ENCODE results near the gene USP54. TPM values are rescaled to one million over a fixed set of nuclear protein-coding genes. Genes with fewer than 3 reads are reported as not detected.

The USP54 gene
- total and polyA plus RNA-seq, 2 experiments from 2014 or later, result 15.1 to 27.4 TPM

DNA sequence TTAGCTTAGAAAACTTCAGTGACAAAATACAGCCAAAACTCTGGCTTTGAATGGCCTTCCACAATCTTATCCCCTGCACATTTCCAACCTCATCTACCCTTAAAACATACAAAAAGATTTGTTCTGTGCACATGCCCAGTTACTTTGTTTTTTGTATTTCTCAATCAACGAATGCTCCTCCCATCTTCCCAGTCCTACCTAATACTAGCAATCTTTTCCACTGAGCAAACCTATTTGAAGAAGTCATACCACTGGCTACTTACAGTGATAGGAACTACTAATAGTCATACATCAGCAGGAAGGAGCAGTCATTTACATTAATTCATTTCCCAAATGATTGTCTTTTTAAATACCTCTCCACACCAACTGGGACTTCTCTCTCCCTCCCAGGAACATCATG, 2.5 kb downstream of the USP54 start (continued):
- TF ChIP-seq, protein P1, sequence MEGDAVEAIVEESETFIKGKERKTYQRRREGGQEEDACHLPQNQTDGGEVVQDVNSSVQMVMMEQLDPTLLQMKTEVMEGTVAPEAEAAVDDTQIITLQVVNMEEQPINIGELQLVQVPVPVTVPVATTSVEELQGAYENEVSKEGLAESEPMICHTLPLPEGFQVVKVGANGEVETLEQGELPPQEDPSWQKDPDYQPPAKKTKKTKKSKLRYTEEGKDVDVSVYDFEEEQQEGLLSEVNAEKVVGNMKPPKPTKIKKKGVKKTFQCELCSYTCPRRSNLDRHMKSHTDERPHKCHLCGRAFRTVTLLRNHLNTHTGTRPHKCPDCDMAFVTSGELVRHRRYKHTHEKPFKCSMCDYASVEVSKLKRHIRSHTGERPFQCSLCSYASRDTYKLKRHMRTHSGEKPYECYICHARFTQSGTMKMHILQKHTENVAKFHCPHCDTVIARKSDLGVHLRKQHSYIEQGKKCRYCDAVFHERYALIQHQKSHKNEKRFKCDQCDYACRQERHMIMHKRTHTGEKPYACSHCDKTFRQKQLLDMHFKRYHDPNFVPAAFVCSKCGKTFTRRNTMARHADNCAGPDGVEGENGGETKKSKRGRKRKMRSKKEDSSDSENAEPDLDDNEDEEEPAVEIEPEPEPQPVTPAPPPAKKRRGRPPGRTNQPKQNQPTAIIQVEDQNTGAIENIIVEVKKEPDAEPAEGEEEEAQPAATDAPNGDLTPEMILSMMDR (conservative IDR thresholded peaks at IDR 0.05; ENCODE audit: low read depth in 2 of 2), result no peak
- no peak for TF ChIP-seq ZNF114 (CRISPR knock-in tag; IDR thresholded peaks at IDR 0.05)
- TF ChIP-seq POLR2AphosphoS5 (IDR thresholded peaks at IDR 0.05; ENCODE audit: low read depth), result no peak
- no peak for TF ChIP-seq ZNF331 (CRISPR knock-in tag; IDR thresholded peaks at IDR 0.05; ENCODE audit: low read depth)
- TF ChIP-seq EZH2 (IDR thresholded peaks at IDR 0.05; ENCODE audit: low read depth, unreplicated experiment), result no peak
- TF ChIP-seq CREB1 (CRISPR knock-in tag; IDR thresholded peaks at IDR 0.05; ENCODE audit: low read depth), result no peak

DNA sequence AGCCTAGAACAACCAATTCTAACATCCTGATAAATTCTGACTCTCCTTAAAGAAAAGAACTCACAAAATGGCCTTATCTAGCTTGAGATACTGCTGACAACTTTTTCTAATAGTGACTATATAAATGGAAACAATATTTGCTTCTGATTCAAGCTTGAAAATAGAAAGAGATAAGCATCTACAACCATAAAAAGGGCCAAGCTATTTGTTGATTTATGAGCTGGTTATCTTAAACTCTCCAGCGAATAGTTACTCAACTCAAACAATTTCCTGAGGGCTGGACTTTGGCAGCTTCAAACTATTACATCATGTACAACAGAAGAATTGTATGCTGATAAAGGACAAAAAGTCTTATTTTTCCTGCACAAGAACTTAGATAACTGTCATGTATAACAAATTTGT, 4.6 kb downstream of the USP54 start:
- H3K27ac Mint-ChIP-seq, result no peak overlapping the region
- peaks cover 10% of the 10 kb centered on the region for H3K36me3 Mint-ChIP-seq (ENCODE audit: low read depth)
- H3K27ac ChIP-seq (ENCODE audit: low read depth), result no peak overlapping the region
- peaks cover 5% of the 10 kb centered on the region; the same call in 1 of the 3 replicates for H3K9me3 Mint-ChIP-seq
- no peak for TF ChIP-seq CREB1 (CRISPR knock-in tag; IDR thresholded peaks at IDR 0.05; ENCODE audit: low read depth)
- TF ChIP-seq EZH2 (IDR thresholded peaks at IDR 0.05; ENCODE audit: low read depth, unreplicated experiment), result no peak
- peaks cover 24% of the 10 kb centered on the region for H3K4me1 ChIP-seq (ENCODE audit: insufficient read depth)
- no peak overlapping the region for H3K4me2 ChIP-seq
- H3K27me3 ChIP-seq (ENCODE audit: insufficient read depth), result no peaks in the 10 kb centered on the region
- H3K27me3 Mint-ChIP-seq (ENCODE audit: insufficient read depth, low read depth, poor library complexity), result peaks cover 2% of the 10 kb centered on the region
- DNase-seq (ENCODE audit: low spot score) (no peak), ATAC-seq (no peak)
- no peak overlapping the region for H3K4me3 Mint-ChIP-seq
- H2AFZ ChIP-seq, result no peak overlapping the region
- H3K79me2 ChIP-seq (replicated peaks; ENCODE audit: insufficient read depth), result peaks cover 30% of the 10 kb centered on the region
- H3F3A ChIP-seq (replicated peaks; ENCODE audit: low read depth), result no peaks in the 10 kb centered on the region
- H4K20me1 ChIP-seq (replicated peaks; ENCODE audit: insufficient read depth), result no peaks in the 10 kb centered on the region
- no peaks in the 10 kb centered on the region for H3K9me2 ChIP-seq (ENCODE audit: insufficient read depth)
- H3K4me3 ChIP-seq, result no peak overlapping the region
- H3K36me3 ChIP-seq (ENCODE audit: insufficient read depth), result no peaks in the 10 kb centered on the region
- peaks cover 29% of the 10 kb centered on the region for H3K4me1 Mint-ChIP-seq

DNA sequence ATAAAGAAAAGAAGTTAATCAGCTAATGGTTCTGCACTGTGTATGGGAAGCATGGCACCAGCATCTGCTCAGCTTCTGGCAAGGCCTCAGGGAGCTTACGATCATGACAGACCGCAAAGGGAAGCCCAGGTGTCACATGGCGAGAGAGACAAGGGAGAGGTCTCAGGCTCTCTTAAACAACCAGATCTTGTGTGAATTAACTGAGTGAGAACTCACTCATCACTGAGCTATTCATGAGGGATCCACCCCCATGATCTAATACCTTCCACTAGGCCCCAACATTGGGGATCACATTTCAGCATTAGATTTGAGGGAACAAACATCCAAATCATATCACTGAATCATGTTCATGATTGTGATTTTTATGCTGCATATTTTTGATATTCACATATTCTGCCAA, 5.8 kb downstream of the USP54 start:
- H3K4me3 Mint-ChIP-seq, result no peak overlapping the region
- peaks cover 10% of the 10 kb centered on the region for H3K36me3 Mint-ChIP-seq (ENCODE audit: low read depth)
- Histone ChIP-seq H4K20me1 (replicated peaks; ENCODE audit: insufficient read depth) (no peaks in the 10 kb centered on the region), H2AFZ (no peak overlapping the region), H3K27me3 (ENCODE audit: insufficient read depth) (no peaks in the 10 kb centered on the region), H3K4me1 (ENCODE audit: insufficient read depth) (peaks cover 15% of the 10 kb centered on the region), H3K36me3 (ENCODE audit: insufficient read depth) (no peaks in the 10 kb centered on the region), H3K79me2 (replicated peaks; ENCODE audit: insufficient read depth) (peaks cover 27% of the 10 kb centered on the region), H3K4me3 (no peak overlapping the region), H3K27ac (ENCODE audit: low read depth) (no peak overlapping the region), H3F3A (replicated peaks; ENCODE audit: low read depth) (no peaks in the 10 kb centered on the region), H3K4me2 (no peak overlapping the region), H3K9me2 (ENCODE audit: insufficient read depth) (no peaks in the 10 kb centered on the region)
- no peak for TF ChIP-seq CREB1 (CRISPR knock-in tag; IDR thresholded peaks at IDR 0.05; ENCODE audit: low read depth)
- TF ChIP-seq POLR2AphosphoS5 (IDR thresholded peaks at IDR 0.05; ENCODE audit: low read depth), result no peak
- TF ChIP-seq STAT1 (IDR thresholded peaks at IDR 0.05; ENCODE audit: unreplicated experiment), result no peak
- TF ChIP-seq, protein P2, sequence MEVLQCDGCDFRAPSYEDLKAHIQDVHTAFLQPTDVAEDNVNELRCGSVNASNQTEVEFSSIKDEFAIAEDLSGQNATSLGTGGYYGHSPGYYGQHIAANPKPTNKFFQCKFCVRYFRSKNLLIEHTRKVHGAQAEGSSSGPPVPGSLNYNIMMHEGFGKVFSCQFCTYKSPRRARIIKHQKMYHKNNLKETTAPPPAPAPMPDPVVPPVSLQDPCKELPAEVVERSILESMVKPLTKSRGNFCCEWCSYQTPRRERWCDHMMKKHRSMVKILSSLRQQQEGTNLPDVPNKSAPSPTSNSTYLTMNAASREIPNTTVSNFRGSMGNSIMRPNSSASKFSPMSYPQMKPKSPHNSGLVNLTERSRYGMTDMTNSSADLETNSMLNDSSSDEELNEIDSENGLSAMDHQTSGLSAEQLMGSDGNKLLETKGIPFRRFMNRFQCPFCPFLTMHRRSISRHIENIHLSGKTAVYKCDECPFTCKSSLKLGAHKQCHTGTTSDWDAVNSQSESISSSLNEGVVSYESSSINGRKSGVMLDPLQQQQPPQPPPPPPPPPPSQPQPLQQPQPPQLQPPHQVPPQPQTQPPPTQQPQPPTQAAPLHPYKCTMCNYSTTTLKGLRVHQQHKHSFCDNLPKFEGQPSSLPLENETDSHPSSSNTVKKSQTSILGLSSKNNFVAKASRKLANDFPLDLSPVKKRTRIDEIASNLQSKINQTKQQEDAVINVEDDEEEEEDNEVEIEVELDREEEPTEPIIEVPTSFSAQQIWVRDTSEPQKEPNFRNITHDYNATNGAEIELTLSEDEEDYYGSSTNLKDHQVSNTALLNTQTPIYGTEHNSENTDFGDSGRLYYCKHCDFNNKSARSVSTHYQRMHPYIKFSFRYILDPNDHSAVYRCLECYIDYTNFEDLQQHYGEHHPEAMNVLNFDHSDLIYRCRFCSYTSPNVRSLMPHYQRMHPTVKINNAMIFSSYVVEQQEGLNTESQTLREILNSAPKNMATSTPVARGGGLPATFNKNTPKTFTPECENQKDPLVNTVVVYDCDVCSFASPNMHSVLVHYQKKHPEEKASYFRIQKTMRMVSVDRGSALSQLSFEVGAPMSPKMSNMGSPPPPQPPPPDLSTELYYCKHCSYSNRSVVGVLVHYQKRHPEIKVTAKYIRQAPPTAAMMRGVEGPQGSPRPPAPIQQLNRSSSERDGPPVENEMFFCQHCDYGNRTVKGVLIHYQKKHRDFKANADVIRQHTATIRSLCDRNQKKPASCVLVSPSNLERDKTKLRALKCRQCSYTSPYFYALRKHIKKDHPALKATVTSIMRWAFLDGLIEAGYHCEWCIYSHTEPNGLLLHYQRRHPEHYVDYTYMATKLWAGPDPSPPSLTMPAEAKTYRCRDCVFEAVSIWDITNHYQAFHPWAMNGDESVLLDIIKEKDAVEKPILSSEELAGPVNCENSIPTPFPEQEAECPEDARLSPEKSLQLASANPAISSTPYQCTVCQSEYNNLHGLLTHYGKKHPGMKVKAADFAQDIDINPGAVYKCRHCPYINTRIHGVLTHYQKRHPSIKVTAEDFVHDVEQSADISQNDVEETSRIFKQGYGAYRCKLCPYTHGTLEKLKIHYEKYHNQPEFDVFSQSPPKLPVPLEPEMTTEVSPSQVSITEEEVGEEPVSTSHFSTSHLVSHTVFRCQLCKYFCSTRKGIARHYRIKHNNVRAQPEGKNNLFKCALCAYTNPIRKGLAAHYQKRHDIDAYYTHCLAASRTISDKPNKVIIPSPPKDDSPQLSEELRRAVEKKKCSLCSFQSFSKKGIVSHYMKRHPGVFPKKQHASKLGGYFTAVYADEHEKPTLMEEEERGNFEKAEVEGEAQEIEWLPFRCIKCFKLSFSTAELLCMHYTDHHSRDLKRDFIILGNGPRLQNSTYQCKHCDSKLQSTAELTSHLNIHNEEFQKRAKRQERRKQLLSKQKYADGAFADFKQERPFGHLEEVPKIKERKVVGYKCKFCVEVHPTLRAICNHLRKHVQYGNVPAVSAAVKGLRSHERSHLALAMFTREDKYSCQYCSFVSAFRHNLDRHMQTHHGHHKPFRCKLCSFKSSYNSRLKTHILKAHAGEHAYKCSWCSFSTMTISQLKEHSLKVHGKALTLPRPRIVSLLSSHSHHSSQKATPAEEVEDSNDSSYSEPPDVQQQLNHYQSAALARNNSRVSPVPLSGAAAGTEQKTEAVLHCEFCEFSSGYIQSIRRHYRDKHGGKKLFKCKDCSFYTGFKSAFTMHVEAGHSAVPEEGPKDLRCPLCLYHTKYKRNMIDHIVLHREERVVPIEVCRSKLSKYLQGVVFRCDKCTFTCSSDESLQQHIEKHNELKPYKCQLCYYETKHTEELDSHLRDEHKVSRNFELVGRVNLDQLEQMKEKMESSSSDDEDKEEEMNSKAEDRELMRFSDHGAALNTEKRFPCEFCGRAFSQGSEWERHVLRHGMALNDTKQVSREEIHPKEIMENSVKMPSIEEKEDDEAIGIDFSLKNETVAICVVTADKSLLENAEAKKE (CRISPR knock-in tag; IDR thresholded peaks at IDR 0.05), result no peak
- no peak overlapping the region for H3K27ac Mint-ChIP-seq
- H3K27me3 Mint-ChIP-seq (ENCODE audit: insufficient read depth, low read depth, poor library complexity), result peaks cover 5% of the 10 kb centered on the region
- ATAC-seq (no peak), DNase-seq (ENCODE audit: low spot score) (no peak)
- peaks cover 23% of the 10 kb centered on the region for H3K4me1 Mint-ChIP-seq
- H3K9me3 Mint-ChIP-seq, result peaks cover 5% of the 10 kb centered on the region; the same call in 1 of the 3 replicates

Data from GM23338 (cell line).